GM18499 (cell line): ENCODE measurements around the gene HIPK2.

ENCODE experiments used
- ATAC-seq: cut with Tn5 transposase; IDR thresholded peaks from one replicate; pipeline ENCODE4 v1.9.1; 2021; ENCODE audit warnings: moderate number of reproducible peaks; ENCODE audit not compliant: insufficient read depth, unreplicated experiment

HIPK2 gene

GRCh38 chr7:139576179-139576973, 201.4 kb downstream of the HIPK2 start:
- no peak for ATAC-seq

- ATAC-seq: no peak
Measured at GRCh38 chr7:139575338-139575680, 202.5 kb downstream of the HIPK2 start.

GRCh38 chr7:139574618-139575337, 203.0 kb downstream of the HIPK2 start:
- no peak for ATAC-seq

GRCh38 chr7:139573871-139574270, 203.9 kb downstream of the HIPK2 start:
- no peak for ATAC-seq

- ATAC-seq: no peak
Measured at GRCh38 chr7:139572704-139573385, 205.0 kb downstream of the HIPK2 start.

GRCh38 chr7:139572071-139572470, 205.7 kb downstream of the HIPK2 start:
- ATAC-seq: no peak

GRCh38 chr7:139571651-139572050, 206.1 kb downstream of the HIPK2 start:
- ATAC-seq: no peak

- no peak for ATAC-seq
Measured at GRCh38 chr7:139571190-139571589, 206.6 kb downstream of the HIPK2 start.

GRCh38 chr7:139570626-139571025, 207.2 kb downstream of the HIPK2 start:
- no peak for ATAC-seq

- no peak for ATAC-seq
Measured at GRCh38 chr7:139570119-139570518, 207.7 kb downstream of the HIPK2 start.

GRCh38 chr7:139568813-139569490, 208.8 kb downstream of the HIPK2 start:
- no peak for ATAC-seq

GRCh38 chr7:139568346-139568675, 209.5 kb downstream of the HIPK2 start:
- no peak for ATAC-seq

GRCh38 chr7:139567647-139568345, 210.0 kb downstream of the HIPK2 start:
- no peak for ATAC-seq

- ATAC-seq: no peak
Measured at GRCh38 chr7:139566736-139567646, 210.8 kb downstream of the HIPK2 start.

GRCh38 chr7:139566075-139566474, 211.7 kb downstream of the HIPK2 start:
- ATAC-seq: no peak

- ATAC-seq: no peak
Measured at GRCh38 chr7:139563856-139564255, 213.9 kb downstream of the HIPK2 start.

GRCh38 chr7:139562961-139563565, 214.7 kb downstream of the HIPK2 start:
- no peak for ATAC-seq

- no peak for ATAC-seq
Measured at GRCh38 chr7:139562491-139562890, 215.3 kb downstream of the HIPK2 start.

GRCh38 chr7:139560678-139561077, 217.1 kb downstream of the HIPK2 start:
- no peak for ATAC-seq
